LNCaP clone FGC (cell line): Measurements from ENCODE around the gene NKAP.
"Not testable (repeated sequence)": the region's sequence is repeated elsewhere in the genome, so short reads cannot be mapped to it uniquely, and the experiment has no call there.

Experiments used
- DNase-seq: peaks from one replicate; pipeline ENCODE4 v3.0.0-alpha.2; 2011; ENCODE audit warnings: low read depth
- H3K4me3 ChIP-seq: 2 replicates; pipeline ENCODE4 v1.5.1; 2011; ENCODE audit warnings: mild to moderate bottlenecking, low read depth, low read length, control low read depth
- TF ChIP-seq, protein P1 (sequence below): IDR thresholded peaks from 2 replicates; pipeline ENCODE4 v1.5.1; 2012; ENCODE audit warnings: mild to moderate bottlenecking; ENCODE audit not compliant: control insufficient read depth, insufficient read depth; ENCODE audit errors: extremely low read depth

Gene NKAP

DNA sequence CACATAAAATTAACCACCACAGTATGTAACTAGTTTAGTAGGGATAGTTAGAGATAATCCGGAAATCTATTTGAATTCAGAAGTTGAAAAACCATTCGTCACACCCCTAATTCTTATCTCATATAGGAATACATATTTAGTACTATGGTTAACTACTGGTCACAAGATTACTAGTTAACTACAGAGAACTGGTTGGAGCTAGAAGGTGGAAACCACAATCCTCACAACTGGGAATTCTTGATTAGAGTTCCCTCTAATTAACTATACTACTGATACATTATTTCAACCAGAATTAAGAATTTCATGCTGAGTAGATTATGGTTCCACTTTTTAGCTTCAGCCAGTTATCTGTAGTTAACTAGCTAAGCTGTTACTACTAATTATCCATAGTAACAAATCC lies 39.9 kb upstream of the NKAP start:
- no peak for DNase-seq

GRCh38 chrX:119982145-119982544 lies 38.6 kb upstream of the NKAP start:
- no peak overlapping the region for H3K4me3 ChIP-seq
- DNase-seq, result peak; percentile 49
- TF ChIP-seq, protein P1, sequence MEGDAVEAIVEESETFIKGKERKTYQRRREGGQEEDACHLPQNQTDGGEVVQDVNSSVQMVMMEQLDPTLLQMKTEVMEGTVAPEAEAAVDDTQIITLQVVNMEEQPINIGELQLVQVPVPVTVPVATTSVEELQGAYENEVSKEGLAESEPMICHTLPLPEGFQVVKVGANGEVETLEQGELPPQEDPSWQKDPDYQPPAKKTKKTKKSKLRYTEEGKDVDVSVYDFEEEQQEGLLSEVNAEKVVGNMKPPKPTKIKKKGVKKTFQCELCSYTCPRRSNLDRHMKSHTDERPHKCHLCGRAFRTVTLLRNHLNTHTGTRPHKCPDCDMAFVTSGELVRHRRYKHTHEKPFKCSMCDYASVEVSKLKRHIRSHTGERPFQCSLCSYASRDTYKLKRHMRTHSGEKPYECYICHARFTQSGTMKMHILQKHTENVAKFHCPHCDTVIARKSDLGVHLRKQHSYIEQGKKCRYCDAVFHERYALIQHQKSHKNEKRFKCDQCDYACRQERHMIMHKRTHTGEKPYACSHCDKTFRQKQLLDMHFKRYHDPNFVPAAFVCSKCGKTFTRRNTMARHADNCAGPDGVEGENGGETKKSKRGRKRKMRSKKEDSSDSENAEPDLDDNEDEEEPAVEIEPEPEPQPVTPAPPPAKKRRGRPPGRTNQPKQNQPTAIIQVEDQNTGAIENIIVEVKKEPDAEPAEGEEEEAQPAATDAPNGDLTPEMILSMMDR, result no peak

More for the DNA sequence above, 39.9 kb upstream of the NKAP start:
- no peak overlapping the region for H3K4me3 ChIP-seq
- TF ChIP-seq, protein P1, result no peak

DNA sequence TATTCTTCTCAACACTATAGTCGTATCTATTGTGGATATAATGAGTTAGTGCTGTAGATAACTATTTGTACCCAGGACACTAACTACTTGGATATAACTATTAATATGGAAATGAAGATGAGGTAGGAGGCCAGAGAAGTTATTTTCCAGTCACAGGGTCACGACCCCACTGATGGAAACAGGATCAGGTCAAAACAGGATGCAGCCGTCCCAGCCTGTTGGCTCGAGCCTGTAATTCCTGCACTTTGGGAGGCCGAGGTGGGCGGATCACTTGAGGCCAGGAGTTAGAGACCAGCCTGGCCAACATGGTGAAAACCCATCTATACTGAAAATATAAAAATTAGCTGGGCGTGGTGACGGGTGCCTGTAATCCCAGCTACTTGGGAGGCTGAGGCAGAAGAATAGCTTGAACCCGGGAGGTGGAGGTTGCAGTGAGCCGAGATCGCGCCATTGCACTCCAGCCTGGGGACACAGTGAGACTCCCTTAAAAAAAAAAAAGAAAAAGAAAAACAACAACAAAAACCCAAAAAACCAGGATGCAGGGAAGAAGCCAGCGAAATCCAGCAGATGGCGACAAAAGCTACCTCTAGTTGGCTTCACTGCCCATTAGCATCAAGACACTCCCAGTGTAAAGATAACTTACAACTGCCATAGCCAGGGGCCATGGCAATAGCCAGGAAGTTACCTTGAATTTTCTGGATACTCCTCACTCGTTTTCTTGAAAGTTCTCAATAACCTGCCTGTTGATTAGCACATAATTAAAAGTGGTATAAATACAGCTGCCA lies 37.9 kb upstream of the NKAP start:
- peak; percentile 26 for DNase-seq
- TF ChIP-seq, protein P1, result peak; percentile 61
- no peak overlapping the region for H3K4me3 ChIP-seq

GRCh38 chrX:119977172-119977571 lies 33.6 kb upstream of the NKAP start:
- not testable (repeated sequence) for DNase-seq, H3K4me3 ChIP-seq

DNA sequence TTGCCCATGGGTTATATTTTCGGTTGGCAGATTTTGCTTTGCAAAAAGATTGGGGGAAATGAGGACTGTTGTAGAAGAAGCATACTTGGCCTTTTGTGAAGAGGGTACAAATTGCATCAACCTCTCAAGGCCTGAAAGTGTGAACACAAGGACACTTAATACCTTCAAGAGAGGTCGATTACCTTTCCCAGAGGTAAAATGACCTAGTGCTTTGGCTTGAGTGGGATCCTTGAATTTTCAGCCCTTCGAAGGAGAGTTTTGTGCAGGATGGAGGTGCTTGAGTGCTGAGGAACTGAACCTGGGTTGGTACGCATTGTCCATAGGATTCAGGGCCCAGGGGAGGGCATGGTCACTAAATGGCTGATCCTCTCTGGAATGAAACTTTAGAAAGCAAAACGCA lies 27.6 kb upstream of the NKAP start:
- no peak overlapping the region for H3K4me3 ChIP-seq
- DNase-seq, result no peak
- TF ChIP-seq, protein P1, result no peak

DNA sequence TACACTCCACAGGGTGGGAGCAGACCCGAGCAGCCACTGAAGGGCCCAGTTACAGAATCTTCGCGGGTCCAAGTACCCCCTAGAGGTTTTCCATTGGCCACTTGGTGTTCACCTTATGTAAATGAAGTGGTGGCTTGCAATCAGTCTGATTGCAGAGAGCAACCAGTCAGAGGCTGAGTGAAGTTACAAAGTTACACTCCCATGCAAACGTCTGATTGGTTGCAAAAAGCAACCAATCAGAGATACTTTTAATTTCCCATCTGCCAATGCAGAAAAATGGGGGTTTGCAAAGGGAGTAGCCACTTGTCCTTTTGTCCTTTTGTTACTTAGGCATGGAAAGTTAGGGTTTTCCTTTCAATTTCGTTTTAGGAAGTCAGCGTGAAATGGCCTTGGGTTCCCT lies 27.0 kb upstream of the NKAP start:
- TF ChIP-seq, protein P1, result no peak
- no peak for DNase-seq

GRCh38 chrX:119966837-119967236 lies 23.3 kb upstream of the NKAP start:
- H3K4me3 ChIP-seq, result not testable (repeated sequence)

More for the DNA sequence above, 27.0 kb upstream of the NKAP start:
- no peak overlapping the region for H3K4me3 ChIP-seq

DNA sequence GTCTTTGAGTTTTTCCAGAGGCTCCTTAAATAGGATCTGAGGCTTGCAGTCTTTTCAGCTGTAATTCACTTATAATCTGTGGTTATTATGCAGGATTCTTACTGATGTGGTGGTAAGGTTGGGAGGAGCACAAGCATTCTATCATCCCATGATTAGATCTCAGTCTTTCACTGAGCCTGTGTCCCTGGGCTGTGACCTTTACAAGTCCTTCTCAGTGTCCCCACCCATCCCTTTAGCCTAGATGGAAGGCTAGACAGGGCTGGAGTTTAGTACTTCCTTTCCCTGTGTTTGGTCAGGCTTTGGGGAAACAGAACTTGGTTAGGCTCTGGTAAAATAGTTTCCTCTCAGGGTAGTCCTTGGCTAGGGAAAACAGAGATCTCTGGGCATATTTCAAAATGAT lies 17.1 kb upstream of the NKAP start:
- H3K4me3 ChIP-seq, result no peak overlapping the region
- TF ChIP-seq, protein P1, result no peak
- no peak for DNase-seq

More at GRCh38 chrX:119966837-119967236, 23.3 kb upstream of the NKAP start:
- DNase-seq, result not testable (repeated sequence)

- DNase-seq, H3K4me3 ChIP-seq: not testable (repeated sequence)
Observed at GRCh38 chrX:119955807-119956570, 12.4 kb upstream of the NKAP start.
